22Rv1 (cell line): ENCODE results near the gene CCL21.

ENCODE experiments used
- CTCF ChIP-seq: fragments of 450-650 bp; IDR thresholded peaks from 2 replicates; pipeline ENCODE4 v1.5.1; 2017; ENCODE audit warnings: mild to moderate bottlenecking
- ZFX ChIP-seq: fragments of 450-650 bp; IDR thresholded peaks from 2 replicates; pipeline ENCODE4 v1.6.1; 2017; ENCODE audit warnings: antibody characterized with exemption, borderline replicate concordance

DNA sequence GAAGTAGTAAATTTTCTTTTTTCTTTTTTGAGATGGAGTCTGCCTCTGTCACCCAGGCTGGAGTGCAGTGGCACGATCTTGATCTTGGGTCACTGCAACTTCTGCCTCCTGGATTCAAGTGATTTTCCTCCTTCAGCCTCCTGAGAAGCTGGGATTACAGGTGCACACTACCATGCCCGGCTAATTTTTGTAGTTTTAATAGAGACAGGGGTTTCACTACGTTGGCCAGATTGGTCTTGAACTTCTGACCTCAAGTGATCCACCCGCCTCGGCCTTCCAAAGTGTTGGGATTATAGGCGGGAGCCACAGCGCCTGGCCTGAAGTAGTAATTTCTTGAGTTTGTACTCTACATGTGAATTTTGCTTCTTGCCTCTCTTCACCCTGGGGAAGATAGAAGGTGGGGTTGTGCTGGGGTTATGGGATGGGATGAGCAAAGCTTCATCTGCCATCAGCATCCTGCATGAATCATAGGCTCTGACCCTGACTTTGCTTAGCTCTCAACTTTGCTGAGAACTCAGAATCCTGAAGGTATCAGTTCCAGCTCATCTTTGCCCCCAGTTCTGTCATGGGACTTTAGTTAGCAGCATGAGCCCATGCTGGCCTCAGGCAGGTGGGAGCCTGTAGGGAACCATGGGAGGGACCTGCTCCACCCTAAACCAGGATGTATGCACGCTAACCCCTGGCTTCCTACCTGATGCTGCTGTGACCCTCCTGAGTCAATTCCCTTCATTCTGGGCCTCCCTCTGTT lies 9.3 kb upstream of the CCL21 start:
- TF ChIP-seq CTCF: no peak
- TF ChIP-seq ZFX: no peak
